Measurements from ENCODE around the gene PCNX1.
A peak's percentile ranks its signal among the peaks of the same experiment; 100 is the strongest.
"Not testable (repeated sequence)": the region's sequence is repeated elsewhere in the genome, so short reads cannot be mapped to it uniquely, and the experiment has no call there.

Gene PCNX1

GRCh38 chr14:70879448-70879847 is 27.8 kb upstream of the PCNX1 start:
- TF ChIP-seq EZH2 (IDR thresholded peaks at IDR 0.05) = no peak
- TF ChIP-seq POLR2AphosphoS5 (IDR thresholded peaks at IDR 0.05; ENCODE audit: borderline replicate concordance, low read depth, low read length) = no peak
- no peak for TF ChIP-seq FOXP2 (optimal IDR thresholded peaks at IDR 0.05; ENCODE audit: control extremely low read depth, extremely low read length, insufficient read depth)
- H3K27ac ChIP-seq = no peak overlapping the region
- no peaks in the 10 kb centered on the region for H3K9me3 ChIP-seq (ENCODE audit: low read depth, low read length)
- DNase-seq (ENCODE audit: low read depth, low spot score) = no peak
- no peaks in the 10 kb centered on the region for H3K36me3 ChIP-seq (ENCODE audit: insufficient read depth, low read length)
- no peak overlapping the region for H3K4me3 ChIP-seq
- H3K9ac ChIP-seq (ENCODE audit: insufficient read length) = no peak overlapping the region

DNA sequence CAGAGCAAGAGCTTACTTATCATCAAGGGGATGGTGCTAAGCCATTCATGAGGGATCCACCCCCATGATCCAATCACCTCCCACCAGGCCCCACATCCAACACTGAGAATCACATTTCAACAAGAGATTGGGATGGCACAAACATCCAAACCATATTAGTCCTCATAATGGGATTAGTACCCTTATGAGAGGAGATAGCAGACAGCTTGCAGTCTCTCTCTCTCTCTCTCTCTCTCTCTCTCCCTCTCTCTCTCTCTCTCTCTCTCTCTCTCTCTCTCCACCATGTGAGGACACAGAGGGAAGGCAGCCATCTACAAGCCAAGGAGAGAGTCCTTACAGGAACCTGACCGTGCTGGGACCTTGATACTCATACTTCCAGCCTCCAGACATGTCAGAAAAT is 26.4 kb upstream of the PCNX1 start:
- DNase-seq (ENCODE audit: low read depth, low spot score); H3K36me3 ChIP-seq (ENCODE audit: insufficient read depth, low read length); H3K4me3 ChIP-seq; H3K27ac ChIP-seq; H3K9ac ChIP-seq (ENCODE audit: insufficient read length); H3K9me3 ChIP-seq (ENCODE audit: low read depth, low read length): not testable (repeated sequence)

GRCh38 chr14:70881549-70882177 is 25.6 kb upstream of the PCNX1 start:
- Histone ChIP-seq H3K4me3 (no peak overlapping the region), H3K36me3 (ENCODE audit: insufficient read depth, low read length) (no peaks in the 10 kb centered on the region), H3K9ac (ENCODE audit: insufficient read length) (no peak overlapping the region), H3K27ac (peak overlapping the region; percentile 56; the same call in 1 of the 2 replicates), H3K9me3 (ENCODE audit: low read depth, low read length) (no peaks in the 10 kb centered on the region)
- no peak for TF ChIP-seq POLR2AphosphoS5 (IDR thresholded peaks at IDR 0.05; ENCODE audit: borderline replicate concordance, low read depth, low read length)
- TF ChIP-seq EZH2 (IDR thresholded peaks at IDR 0.05) = no peak
- TF ChIP-seq FOXP2 (optimal IDR thresholded peaks at IDR 0.05; ENCODE audit: control extremely low read depth, extremely low read length, insufficient read depth) = no peak
- DNase-seq (ENCODE audit: low read depth, low spot score) = no peak

DNA sequence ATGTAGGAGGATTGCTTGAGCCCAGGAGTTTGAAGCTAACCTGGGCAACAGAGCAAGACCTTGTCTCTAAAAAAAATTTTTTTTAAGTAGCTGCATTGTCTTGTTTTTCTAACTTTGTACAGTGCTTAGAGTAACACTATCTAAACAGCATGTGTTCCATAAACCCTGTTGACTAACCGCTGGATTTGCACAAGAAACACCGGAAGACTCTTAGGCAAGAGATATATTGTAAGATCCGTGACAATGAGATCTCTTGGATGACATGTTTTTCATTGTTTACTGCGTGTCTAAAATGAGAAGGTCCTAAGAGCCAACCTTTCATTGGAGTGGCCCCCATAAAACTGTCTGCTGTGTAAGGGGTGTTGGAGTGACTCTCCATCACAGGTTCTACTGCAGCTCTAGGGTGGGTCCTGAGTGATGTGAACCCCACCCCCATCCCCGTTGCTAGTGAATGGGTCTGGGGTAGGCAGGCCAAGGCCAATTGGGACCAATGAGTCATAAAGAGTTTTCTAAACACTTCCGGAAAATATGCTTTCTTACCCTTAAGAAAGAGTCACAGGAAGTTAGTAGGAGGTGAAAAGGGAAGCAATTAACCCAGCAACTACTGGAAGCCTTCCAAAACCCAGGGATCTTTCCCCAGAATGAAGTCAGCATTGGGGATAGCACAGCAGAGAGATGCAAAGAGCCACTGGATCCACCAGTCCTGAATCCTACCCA is 24.3 kb upstream of the PCNX1 start:
- peak overlapping the region; percentile 56 for H3K27ac ChIP-seq
- H3K4me3 ChIP-seq = peak overlapping the region; percentile 65
- TF ChIP-seq EZH2 (IDR thresholded peaks at IDR 0.05) (no peak), POLR2AphosphoS5 (IDR thresholded peaks at IDR 0.05; ENCODE audit: borderline replicate concordance, low read depth, low read length) (peak; percentile 48; the same call in 1 of the 2 replicates)
- DNase-seq (ENCODE audit: low read depth, low spot score) = peak; percentile 95
- H3K9ac ChIP-seq (ENCODE audit: insufficient read length) = peak overlapping the region; percentile 28
- H3K9me3 ChIP-seq (ENCODE audit: low read depth, low read length) = no peaks in the 10 kb centered on the region
- no peaks in the 10 kb centered on the region for H3K36me3 ChIP-seq (ENCODE audit: insufficient read depth, low read length)

- Histone ChIP-seq H3K36me3 (ENCODE audit: insufficient read depth, low read length) (no peaks in the 10 kb centered on the region), H3K9me3 (ENCODE audit: low read depth, low read length) (no peaks in the 10 kb centered on the region), H3K4me3 (no peak overlapping the region), H3K27ac (no peak overlapping the region), H3K9ac (ENCODE audit: insufficient read length) (no peak overlapping the region)
- no peak for DNase-seq (ENCODE audit: low read depth, low spot score)
- no peak for TF ChIP-seq EZH2 (IDR thresholded peaks at IDR 0.05)
- TF ChIP-seq FOXP2 (optimal IDR thresholded peaks at IDR 0.05; ENCODE audit: control extremely low read depth, extremely low read length, insufficient read depth) = no peak
- TF ChIP-seq POLR2AphosphoS5 (IDR thresholded peaks at IDR 0.05; ENCODE audit: borderline replicate concordance, low read depth, low read length) = no peak
These were observed 22.5 kb upstream of the PCNX1 start for GRCh38 chr14:70884595-70885342.

DNA sequence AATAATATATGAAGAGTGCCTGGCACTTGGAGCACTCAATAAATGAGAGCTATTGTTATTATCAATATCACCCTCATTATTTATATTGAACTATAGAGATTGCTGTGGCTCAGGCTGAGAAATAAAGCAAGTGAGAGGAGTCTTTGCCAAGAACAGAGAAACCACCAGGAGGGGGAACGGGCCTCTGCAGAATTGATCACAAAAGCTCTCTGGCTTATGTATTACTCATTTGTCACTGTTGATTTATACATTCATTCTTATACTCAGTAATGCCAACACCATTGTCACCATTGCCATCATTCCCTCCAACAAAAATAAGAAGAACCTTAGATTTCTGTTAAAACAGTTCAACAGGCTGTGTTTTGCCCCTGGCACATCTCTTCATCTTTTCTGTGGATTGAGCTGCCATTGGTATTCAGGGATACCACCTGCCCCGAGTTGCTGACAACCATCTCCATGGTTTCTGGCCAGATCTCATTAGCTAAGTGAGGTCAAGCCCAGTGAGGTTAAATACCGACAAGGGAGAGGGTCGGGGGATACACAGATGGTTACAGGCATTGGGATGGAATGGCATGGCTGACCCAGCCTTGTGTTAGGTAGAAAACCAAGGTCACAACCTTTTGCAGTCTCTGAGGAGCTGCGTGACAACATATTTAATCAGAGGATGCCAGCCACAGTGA is 21.8 kb upstream of the PCNX1 start:
- no peak for TF ChIP-seq EZH2 (IDR thresholded peaks at IDR 0.05)
- TF ChIP-seq POLR2AphosphoS5 (IDR thresholded peaks at IDR 0.05; ENCODE audit: borderline replicate concordance, low read depth, low read length) = no peak
- TF ChIP-seq FOXP2 (optimal IDR thresholded peaks at IDR 0.05; ENCODE audit: control extremely low read depth, extremely low read length, insufficient read depth) = no peak
- Histone ChIP-seq H3K4me3 (no peak overlapping the region), H3K36me3 (ENCODE audit: insufficient read depth, low read length) (no peaks in the 10 kb centered on the region), H3K27ac (no peak overlapping the region), H3K9ac (ENCODE audit: insufficient read length) (no peak overlapping the region), H3K9me3 (ENCODE audit: low read depth, low read length) (no peaks in the 10 kb centered on the region)
- DNase-seq (ENCODE audit: low read depth, low spot score) = no peak

GRCh38 chr14:70886421-70887206 is 20.6 kb upstream of the PCNX1 start:
- H3K9ac ChIP-seq (ENCODE audit: insufficient read length) = peak overlapping the region; percentile 16
- H3K9me3 ChIP-seq (ENCODE audit: low read depth, low read length) = no peaks in the 10 kb centered on the region
- no peak for DNase-seq (ENCODE audit: low read depth, low spot score)
- peak overlapping the region; percentile 48 for H3K4me3 ChIP-seq
- peak overlapping the region; percentile 42; the same call in 1 of the 2 replicates for H3K27ac ChIP-seq
- H3K36me3 ChIP-seq (ENCODE audit: insufficient read depth, low read length) = no peaks in the 10 kb centered on the region
- no peak for TF ChIP-seq FOXP2 (optimal IDR thresholded peaks at IDR 0.05; ENCODE audit: control extremely low read depth, extremely low read length, insufficient read depth)
- TF ChIP-seq EZH2 (IDR thresholded peaks at IDR 0.05) = no peak
- no peak for TF ChIP-seq POLR2AphosphoS5 (IDR thresholded peaks at IDR 0.05; ENCODE audit: borderline replicate concordance, low read depth, low read length)

All from SK-N-MC (cell line).